HepG2 (cell line): ENCODE results near the gene ADAMTS13. TPM values are rescaled to one million over a fixed set of nuclear protein-coding genes. Genes with fewer than 3 reads are reported as not detected.

Experiments
- AHR ChIP-seq: IDR thresholded peaks from 2 replicates; pipeline ENCODE4 v1.6.1; 2018; ENCODE audit warnings: missing genetic modification reagents, missing compliant biosample characterization
- EED ChIP-seq: sonication (generic); formaldehyde crosslinking; IDR thresholded peaks from 2 replicates; pipeline ENCODE4 v1.5.0; 2020; ENCODE audit warnings: mild to moderate bottlenecking, missing genetic modification reagents
- EHMT2 ChIP-seq: fragments of 200-600 bp; sonication (generic); IDR thresholded peaks from 2 replicates; pipeline ENCODE4 v1.7.0; 2017; ENCODE audit warnings: antibody characterized with exemption, low read depth, low read length, borderline replicate concordance
- ERF ChIP-seq: IDR thresholded peaks from 2 replicates; pipeline ENCODE4 v1.6.1; 2018; ENCODE audit warnings: missing biosample characterization, missing genetic modification reagents
- GATAD1 ChIP-seq: IDR thresholded peaks from 2 replicates; pipeline ENCODE4 v1.6.1; 2016; ENCODE audit warnings: missing genetic modification reagents, missing compliant biosample characterization
- MAF1 ChIP-seq: sonication (generic); formaldehyde crosslinking; IDR thresholded peaks from 2 replicates; pipeline ENCODE4 v1.5.0; 2020; ENCODE audit warnings: missing genetic modification reagents, borderline replicate concordance
- MLXIP ChIP-seq: sonication (generic); formaldehyde crosslinking; IDR thresholded peaks from 2 replicates; pipeline ENCODE4 v1.9.0; 2021; ENCODE audit warnings: missing genetic modification reagents, borderline replicate concordance
- NCOR1 ChIP-seq: fragments of 200-600 bp; sonication (generic); IDR thresholded peaks from 2 replicates; pipeline ENCODE4 v1.7.0; 2017; ENCODE audit warnings: antibody characterized with exemption, low read length, borderline replicate concordance
- RAD51 ChIP-seq: fragments of 450-650 bp; IDR thresholded peaks from 2 replicates; pipeline ENCODE4 v1.6.1; 2016; ENCODE audit warnings: borderline replicate concordance
- SALL1 ChIP-seq: sonication (generic); formaldehyde crosslinking; IDR thresholded peaks from 2 replicates; pipeline ENCODE4 v1.8.0; 2022; ENCODE audit warnings: mild to moderate bottlenecking, missing genetic modification reagents
- ZNF143 ChIP-seq: sonication (generic); formaldehyde crosslinking; IDR thresholded peaks from 2 replicates; pipeline ENCODE4 v1.4.0; 2020; ENCODE audit warnings: missing genetic modification reagents
- ZNF18 ChIP-seq: sonication (generic); formaldehyde crosslinking; IDR thresholded peaks from 2 replicates; pipeline ENCODE4 v1.8.0; 2022; ENCODE audit warnings: mild to moderate bottlenecking, missing genetic modification reagents; ENCODE audit not compliant: insufficient replicate concordance
- ZNF331 ChIP-seq: sonication (generic); formaldehyde crosslinking; IDR thresholded peaks from 2 replicates; pipeline ENCODE4 v1.4.0; 2020; ENCODE audit warnings: missing genetic modification reagents
- ZNF605 ChIP-seq: sonication (generic); formaldehyde crosslinking; IDR thresholded peaks from 2 replicates; pipeline ENCODE4 v1.8.0; 2022; ENCODE audit warnings: mild to moderate bottlenecking, missing genetic modification reagents
- ZNF639 ChIP-seq: conservative IDR thresholded peaks from 2 replicates; pipeline ENCODE4 v1.6.1; 2018; ENCODE audit warnings: missing genetic modification reagents
- ZNF746 ChIP-seq: sonication (generic); formaldehyde crosslinking; IDR thresholded peaks from 2 replicates; pipeline ENCODE4 v1.8.0; 2022; ENCODE audit warnings: mild to moderate bottlenecking, missing genetic modification reagents
- polyA plus RNA-seq, 8 experiments: library from polyadenylated mRNA; depleted of rRNA in 3 of 8; stranded (reverse) in 7 of 8; unstranded in 1 of 8; fragments of >200 nt; fragmentation: Illumina TruSeq in 4 of 8; extraction: Trizol in 4 of 8; gene quantifications; 2 replicates each; pipeline versions ENCODE4 v1.2.1 to v1.2.3, GENCODE V29; 2011 to 2016; ENCODE audit warnings: low read depth in 4 of 8, missing spikeins in 1 of 8, mixed read lengths in 1 of 8; ENCODE audit not compliant: insufficient read depth in 1 of 8
- total RNA-seq, 5 experiments: library from RNA; depleted of rRNA; stranded (reverse); fragments of >200 nt; fragmentation: Illumina TruSeq; extraction: Trizol; gene quantifications; 2 replicates each; pipeline ENCODE4 v1.2.3, GENCODE V29; 2016; ENCODE audit warnings: low read depth in 1 of 5
- TF ChIP-seq, protein P1 (sequence below): IDR thresholded peaks from 2 replicates; pipeline ENCODE4 v1.6.1; 2016; ENCODE audit warnings: low read depth, control low read depth

Gene ADAMTS13
- total and polyA plus RNA-seq, 2 of the 13 experiments (the other 11 are each of a cell fraction or from before 2014, with no cell fraction given): 0.91 to 4.5 TPM

DNA sequence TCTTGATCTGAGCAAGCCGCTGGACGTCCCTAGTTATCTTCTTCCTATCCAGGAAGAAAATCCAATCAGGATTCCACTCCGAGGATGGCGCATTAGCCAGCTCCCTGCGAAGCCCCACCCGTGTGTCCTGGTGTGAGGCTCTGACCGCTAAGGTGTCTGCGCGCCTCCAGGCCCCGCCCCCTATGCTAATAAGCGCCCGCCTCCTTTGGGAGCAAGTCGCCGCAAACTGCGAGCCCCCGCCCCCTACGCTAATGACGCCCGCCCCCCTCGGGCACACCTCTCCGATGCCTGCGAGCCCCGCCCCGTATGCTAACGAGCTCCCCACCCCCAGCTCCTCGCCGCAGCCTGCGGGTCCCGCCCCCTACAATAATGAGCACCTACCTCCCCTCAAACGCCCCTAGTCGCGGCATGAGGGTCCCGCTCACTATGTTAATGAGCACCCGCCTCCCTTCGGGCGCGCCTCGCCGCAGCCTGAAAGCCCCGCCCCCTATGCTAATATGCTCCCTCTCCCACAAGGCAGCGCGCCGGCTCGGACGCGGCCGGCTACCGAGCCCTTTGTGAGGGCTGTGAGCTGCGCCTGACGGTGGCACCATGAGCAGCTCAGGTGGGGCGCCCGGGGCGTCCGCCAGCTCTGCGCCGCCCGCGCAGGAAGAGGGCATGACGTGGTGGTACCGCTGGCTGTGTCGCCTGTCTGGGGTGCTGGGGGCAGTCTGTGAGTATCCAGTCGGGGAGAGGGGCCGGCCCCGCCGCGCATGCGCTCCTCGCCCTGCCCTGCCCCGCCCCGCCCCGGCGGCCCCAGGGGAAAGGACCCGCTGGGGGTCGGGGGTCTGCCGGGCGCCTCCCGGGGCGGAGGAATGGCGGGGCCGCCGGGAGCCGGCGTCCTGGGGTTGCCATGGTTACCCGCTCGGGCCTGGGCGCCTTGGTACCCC is 37.6 kb downstream of the ADAMTS13 start, which contains the start of gene CACFD1 (continued):
- TF ChIP-seq ZNF18 (CRISPR knock-in tag): no peak
- TF ChIP-seq SALL1 (CRISPR knock-in tag): no peak
- TF ChIP-seq EHMT2: no peak
- no peak for TF ChIP-seq GATAD1 (CRISPR knock-in tag)
- TF ChIP-seq ZNF143 (CRISPR knock-in tag): peak; percentile 89
- 0 out of 2 replicates have a peak, but pooled peaks have one; percentile 25 for TF ChIP-seq ZNF331 (CRISPR knock-in tag)
- TF ChIP-seq ZNF605 (CRISPR knock-in tag): 0 out of 2 replicates have a peak, but pooled peaks have one; percentile 36
- TF ChIP-seq MAF1 (CRISPR knock-in tag): no peak
- TF ChIP-seq, protein P1, sequence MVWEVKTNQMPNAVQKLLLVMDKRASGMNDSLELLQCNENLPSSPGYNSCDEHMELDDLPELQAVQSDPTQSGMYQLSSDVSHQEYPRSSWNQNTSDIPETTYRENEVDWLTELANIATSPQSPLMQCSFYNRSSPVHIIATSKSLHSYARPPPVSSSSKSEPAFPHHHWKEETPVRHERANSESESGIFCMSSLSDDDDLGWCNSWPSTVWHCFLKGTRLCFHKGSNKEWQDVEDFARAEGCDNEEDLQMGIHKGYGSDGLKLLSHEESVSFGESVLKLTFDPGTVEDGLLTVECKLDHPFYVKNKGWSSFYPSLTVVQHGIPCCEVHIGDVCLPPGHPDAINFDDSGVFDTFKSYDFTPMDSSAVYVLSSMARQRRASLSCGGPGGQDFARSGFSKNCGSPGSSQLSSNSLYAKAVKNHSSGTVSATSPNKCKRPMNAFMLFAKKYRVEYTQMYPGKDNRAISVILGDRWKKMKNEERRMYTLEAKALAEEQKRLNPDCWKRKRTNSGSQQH (CRISPR knock-in tag): peak; percentile 69; the same call in 1 of the 2 replicates
- 0 out of 2 replicates have a peak, but pooled peaks have one; percentile 22 for TF ChIP-seq ZNF639 (CRISPR knock-in tag)
- peak; percentile 18; the same call in 1 of the 2 replicates for TF ChIP-seq NCOR1
- no peak for TF ChIP-seq RAD51
- 0 out of 2 replicates have a peak, but pooled peaks have one; percentile 12 for TF ChIP-seq ERF (CRISPR knock-in tag)
- TF ChIP-seq MLXIP (CRISPR knock-in tag): no peak
- no peak for TF ChIP-seq ZNF746 (CRISPR knock-in tag)
- no peak for TF ChIP-seq AHR (CRISPR knock-in tag)
- 0 out of 2 replicates have a peak, but pooled peaks have one; percentile 10 for TF ChIP-seq EED (CRISPR knock-in tag)
